KG1 (cell line): ENCODE results near the gene LZTR1.
"Not testable (repeated sequence)": the region's sequence is repeated elsewhere in the genome, so short reads cannot be mapped to it uniquely, and the experiment has no call there.

ENCODE experiments used
- DNase-seq: peaks from one replicate; lab custom pipeline; 2025; lab: John Stamatoyannopoulos, UW

The LZTR1 gene

DNA sequence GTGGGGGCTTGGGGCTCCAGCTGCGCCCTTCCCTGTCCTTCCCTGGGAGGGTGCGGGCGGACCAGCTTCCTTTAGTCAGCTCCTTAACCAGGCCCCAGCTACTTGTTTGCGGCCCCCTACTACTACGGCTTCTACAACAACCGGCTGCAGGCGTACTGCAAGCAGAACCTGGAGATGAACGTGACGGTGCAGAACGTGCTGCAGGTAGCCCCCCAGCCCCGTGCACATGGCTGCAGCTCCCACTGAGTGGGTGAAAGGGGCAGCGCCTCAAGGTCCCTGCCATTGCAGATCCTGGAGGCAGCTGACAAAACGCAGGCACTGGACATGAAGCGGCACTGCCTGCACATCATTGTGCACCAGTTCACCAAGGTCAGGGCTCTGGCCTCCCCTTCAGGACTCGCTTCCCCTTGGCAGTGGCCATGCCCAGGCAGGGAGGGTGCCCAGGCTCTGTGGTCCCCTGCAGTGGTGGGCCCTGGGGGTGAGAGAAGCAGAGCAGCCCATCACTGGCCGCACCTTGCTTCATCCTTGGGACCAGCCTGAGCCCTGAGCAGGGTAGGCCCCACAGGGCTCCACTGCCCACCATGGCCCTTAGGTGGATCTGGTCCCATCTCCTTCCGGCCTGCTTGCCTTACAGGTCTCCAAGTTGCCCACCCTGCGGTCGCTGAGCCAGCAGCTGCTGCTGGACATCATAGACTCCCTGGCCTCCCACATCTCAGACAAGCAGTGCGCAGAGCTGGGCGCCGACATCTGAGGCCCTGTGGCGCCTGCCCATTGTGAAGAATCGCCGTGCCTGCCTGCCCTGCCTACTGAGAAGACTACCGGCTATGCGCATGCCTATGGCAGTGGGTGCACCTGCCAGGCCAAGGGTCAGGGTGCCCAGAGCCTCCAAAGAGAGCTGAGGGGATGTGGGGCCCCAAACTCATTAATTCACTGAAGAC lies 14.8 kb downstream of the LZTR1 start:
- no peak for DNase-seq

DNA sequence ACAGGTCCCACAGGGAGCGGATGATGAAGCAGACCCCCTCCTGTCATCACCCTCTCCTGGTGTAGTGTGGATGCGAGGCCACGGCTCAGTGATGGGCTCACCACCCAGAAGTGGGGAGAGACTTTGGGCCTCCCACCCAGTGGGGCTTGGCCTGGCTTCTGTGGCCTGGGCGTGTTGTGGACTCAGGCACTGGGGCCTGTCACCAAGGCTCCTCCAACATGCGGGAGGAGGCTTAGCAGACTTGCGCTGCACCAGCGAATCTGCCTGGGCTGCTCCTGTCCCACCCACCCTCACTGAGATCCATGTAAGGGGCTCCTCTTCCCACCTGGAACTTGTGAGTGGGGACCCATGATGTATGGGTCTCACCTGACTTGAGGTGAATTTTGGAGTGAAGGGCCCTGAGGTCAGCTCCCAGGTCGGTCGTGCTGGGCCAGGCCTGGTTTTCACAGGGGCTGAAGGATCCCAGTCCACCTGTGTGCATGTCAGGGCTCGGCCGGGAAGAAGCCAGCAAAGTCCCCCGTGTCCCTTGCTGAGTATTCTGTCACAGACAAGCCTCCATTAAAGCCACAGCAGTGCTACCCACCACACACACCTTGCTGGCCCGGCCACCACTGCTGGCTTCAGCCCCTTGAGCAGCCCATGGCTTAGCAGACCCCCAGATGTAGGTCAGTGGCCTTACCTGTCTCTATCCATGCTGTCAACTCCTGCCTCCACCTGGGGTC lies 15.6 kb downstream of the LZTR1 start:
- DNase-seq: no peak

DNA sequence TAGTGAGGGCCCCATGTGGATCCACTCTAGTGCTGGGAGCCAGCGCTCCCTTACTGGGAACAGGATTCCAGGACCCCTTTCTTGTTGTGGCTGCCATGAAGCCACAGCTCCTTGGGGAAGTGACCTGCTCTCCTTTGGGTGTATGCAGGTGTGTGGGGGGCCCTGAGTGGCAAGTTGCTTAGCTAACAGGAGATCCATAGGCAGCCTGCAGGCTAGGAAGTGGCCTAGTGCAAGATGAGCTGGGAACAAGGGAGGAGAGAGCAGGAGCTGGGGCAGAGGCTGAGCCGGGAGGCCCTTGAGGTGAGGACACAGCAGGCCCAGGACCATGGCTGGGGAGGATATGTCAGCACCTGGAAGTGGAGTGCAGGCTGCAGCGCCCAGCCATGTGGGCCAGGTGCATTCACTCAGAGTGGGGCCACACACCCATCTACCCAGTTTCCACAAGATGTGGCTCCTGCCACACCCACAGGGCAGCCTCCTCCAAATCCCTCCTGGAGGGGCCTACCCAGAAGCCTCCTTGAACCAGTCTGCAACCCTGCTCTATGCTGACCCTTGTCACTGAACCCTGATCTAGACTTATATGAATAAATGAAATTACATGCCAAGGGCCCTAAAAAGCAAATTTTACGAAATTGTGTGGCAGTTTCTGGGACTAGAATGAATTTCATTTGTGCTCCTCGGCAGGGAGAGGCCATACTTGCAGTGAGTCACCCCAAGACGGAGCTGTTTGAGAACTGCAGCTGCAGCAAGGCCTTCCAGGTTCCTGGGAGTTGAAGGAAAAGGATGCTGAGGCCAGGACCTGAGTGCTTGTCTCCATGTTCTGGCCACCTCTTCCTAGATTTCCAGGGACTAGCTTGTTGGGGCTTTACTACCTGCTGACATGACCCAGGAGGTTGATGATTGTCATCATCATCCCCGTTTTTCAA lies 16.6 kb downstream of the LZTR1 start:
- no peak for DNase-seq

DNA sequence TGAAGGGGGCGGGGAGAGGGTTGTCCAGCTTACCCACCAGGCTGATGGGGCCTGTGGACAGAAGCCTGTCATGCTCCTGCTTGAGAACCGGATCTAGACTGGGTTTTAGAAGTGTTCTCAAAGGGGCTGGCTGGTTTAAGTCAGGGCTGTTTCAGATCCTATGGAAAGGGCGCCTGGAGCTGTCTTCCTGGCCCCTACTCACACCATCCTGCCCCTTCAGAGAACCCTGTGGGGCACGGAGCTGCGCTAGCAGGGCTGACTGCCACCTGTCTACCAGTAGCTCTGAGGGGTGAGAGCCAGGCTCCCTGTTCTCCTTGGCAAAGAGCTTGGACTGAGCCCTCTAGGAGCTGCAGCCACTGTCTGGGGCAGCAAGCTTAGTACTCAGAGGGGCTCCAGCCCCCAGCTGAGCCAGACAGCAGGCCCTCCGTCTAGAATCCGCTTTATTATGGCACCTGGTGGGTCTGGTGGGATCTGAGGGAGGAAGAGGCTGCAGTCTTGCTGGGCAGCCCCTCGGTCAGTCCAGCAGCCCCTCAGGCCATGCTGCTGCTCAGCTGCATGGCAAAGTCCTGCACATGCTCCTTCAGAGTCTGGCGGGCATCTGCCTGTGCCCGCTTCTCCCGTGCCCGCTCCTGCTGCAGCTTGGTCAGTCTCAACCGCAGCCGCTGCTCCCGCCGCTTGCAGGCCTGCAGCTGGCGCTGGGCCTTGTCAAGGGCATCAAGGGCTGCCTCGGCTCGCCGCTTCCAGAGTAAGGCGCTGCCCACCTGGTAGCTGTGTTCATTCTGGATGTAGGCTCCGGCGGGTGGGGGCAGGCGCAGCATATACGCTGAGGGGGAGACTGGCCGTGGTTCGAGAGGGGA lies 17.5 kb downstream of the LZTR1 start:
- DNase-seq: no peak

DNA sequence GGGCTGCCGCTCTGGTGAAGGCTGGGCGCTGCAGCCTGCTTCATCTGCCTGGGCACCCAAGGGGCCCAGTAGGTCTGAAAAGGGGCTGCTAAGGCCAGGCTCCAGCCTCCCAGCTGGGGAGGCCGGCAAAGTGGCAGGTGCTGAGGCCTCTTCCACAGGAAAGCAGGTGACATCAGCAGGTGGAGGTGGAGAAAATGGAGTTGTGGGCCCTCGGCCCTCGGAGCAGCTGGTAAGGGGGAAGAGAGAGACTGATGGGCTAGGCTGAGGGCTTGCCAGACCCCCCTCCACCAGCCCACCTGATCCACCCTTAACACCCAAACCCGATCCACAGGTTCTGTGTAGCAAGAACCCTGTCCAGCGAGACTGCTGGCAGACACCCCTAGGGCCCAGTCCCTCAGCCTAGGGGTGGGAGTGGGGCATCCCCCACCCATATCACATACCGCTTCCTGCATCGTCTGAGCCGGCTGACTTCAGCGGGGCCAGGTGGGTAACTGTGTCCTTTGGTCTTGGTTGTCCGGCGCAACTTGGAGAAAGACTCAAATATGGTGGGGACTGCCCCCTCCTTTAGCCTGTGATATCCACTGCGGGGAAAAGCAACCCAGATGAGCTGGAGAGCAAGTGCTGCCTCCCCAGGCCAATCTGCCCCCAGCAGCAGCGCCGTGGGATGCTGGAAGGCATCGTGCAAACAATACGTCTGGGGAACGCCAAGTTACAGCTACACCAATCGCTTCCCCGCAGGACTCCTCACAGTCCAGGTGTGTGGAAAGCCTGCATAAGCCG lies 18.3 kb downstream of the LZTR1 start:
- no peak for DNase-seq

DNA sequence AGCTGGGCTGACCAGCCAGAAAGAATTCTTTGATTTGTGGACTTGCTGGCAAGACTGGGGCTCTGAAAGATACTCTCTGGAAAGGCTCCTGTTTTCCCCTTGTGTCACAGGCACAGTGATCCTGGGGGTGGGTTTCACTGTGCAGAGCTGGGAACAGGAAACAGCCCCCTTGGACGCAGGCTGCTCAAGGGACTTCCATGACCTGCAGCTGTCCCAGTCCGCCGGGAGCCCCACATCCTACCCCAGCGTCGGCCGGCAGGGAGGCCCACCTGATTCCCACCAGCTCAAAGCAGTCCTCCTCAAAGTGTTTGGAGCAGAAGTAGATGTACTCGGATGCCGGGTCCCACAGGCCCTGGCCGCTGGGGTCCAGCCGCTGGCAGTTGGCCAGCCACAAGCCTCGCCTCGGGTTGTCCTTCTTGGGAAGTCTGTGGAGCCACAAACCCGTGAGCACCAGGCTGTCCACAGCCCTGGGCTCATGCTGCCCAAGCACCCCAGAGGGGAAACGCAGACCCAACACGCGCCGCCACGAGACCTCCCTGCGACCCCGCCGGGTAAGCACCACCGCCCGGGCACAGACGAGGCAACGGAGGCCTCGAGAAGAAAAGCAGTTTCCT lies 19.0 kb downstream of the LZTR1 start:
- no peak for DNase-seq

DNA sequence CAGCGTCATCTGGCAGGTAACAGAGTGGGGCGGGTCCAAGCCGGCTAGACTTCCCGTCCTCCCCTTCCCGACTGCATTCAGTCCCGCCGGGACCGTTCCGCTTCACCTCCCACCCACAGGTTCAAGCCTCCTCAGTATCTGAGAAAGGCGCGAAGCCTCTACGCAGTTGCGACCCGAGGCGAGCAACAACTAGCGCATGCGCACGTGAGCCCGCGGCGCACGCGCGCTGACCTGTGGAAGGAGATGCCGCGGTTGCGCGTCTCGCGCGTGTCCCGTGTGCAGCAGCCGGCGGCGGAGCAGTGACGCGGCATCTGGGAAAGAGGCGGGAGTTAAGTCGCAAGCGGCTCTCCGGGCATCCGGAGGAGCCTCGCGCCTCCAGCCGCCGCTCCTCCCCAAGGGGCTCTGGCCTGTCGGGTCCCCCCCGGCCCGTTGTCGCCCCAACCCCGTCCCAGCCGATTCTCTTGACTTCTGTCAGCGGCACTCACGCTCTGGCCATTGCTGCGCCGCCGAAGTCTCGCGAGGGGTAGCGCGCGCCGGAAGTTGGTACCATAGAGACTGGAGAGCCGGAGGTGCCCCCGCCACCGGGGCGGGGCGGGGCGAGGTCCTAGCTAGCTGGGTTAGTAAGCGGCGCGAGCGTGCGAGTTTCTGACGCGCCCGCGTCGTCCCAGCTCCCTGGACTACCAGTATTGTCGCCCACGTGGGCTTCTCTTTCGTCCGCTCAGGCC lies 19.7 kb downstream of the LZTR1 start, which contains the start of gene THAP7:
TSS of gene THAP7 (minus strand) at position 518 of the 725 bp plus-strand sequence. CDS start at position 311, 207 bp downstream.
- peak; percentile 92 for DNase-seq

DNA sequence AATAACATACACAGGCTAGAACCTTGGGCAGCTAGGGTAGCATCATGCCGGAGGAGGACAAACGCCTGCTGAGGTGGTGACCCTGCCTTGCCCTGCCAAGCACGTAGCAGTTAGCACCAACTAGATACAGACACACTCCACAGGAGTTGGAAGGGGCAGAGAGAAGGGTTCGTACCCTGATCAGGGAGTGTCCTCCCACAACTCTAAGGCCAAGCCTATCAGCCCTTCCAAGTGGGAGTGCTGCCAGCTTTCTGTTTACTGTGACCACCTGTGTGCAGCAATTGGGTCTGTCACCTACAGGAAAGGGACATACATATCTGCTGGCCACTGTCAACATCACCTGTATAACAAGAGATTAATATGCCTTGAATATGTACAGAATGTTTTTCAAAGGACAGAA lies 21.7 kb downstream of the LZTR1 start:
- no peak for DNase-seq

DNA sequence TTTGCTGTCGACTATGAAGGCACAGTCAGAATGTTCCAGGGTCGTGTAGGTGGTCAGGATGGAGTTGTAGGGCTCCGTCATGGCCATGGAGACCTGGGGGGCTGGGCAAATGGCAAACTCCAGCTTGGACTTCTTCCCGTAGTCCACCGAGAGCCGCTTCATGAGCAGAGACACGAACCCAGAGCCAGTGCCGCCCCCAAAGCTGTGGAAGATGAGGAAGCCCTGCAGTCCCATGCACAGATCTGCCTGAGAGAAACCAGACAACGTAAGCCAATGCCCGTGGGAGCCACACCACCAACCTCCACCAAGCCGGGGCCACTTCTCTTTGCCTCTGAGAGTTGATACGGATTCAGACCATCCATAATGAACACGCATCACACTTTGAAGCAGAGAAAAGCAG lies 27.1 kb downstream of the LZTR1 start:
- not testable (repeated sequence) for DNase-seq

DNA sequence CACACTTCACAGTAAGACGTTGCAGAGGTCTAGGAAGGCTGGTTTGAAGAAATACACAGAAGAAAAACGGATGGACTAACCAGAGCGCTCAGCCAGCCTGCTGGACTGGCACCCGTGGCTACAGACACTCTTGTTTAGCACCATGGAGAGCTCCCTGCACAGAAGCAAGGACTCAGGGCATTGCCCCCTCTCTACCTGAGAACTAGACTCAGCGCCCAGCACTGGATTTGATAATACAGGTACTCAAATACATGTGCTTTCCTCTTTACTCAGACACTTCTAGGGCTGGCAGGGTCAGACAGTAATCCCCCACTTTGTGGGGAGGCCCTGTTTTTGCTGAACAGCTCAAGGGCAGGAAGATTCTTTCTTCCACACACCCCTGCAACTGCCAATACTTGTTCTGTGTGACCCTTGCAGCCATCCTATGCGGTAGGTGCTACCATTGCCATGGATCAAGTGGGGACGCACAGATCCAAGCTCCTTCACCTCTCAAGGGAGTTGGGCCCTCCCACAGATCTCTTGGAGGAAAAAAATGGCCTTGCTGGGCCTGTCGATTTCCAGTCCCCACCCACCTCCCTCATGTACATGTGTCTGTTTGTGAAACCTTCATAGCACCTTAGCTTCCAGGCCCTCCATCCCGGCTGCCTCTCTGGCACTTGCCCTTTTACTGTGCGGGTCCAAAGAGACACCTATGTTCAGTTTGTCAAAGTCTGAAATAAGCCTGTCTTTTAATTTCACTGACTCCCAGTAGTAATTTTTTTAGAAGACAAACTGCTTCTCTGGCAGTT lies 27.7 kb downstream of the LZTR1 start:
- peak; percentile 1 for DNase-seq

DNA sequence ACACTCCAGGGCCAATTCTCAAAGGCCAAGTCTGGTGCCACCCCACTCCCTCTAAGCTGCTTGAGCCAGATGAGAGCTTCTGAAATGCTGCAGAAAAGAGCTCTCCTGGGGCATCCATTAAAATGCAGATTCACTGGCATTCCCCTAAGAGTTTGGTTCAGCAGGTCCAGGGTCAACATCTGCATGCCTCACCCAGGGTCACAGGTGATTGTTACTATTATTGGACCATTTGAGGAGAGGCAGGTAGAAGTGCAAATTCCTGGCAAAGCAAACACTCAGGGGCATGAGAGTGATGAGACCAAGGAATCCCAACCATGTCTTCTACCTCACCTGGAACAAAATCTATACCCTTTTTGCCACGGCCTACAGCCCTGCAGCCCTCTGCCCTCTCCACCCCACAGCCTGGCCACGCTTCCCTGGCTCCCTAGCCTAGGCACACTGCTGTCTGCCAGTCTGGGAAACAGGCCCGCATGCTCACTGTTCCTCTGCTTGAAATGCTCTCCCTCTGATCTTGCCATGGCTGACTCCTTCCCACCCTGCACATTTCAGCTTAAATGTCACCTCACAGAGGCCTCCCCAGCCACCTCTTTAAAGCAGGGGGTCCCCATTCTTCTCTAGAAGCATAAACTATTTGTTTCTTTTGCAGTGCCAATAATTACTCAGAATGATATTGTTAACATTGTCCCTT lies 28.5 kb downstream of the LZTR1 start:
- no peak for DNase-seq

DNA sequence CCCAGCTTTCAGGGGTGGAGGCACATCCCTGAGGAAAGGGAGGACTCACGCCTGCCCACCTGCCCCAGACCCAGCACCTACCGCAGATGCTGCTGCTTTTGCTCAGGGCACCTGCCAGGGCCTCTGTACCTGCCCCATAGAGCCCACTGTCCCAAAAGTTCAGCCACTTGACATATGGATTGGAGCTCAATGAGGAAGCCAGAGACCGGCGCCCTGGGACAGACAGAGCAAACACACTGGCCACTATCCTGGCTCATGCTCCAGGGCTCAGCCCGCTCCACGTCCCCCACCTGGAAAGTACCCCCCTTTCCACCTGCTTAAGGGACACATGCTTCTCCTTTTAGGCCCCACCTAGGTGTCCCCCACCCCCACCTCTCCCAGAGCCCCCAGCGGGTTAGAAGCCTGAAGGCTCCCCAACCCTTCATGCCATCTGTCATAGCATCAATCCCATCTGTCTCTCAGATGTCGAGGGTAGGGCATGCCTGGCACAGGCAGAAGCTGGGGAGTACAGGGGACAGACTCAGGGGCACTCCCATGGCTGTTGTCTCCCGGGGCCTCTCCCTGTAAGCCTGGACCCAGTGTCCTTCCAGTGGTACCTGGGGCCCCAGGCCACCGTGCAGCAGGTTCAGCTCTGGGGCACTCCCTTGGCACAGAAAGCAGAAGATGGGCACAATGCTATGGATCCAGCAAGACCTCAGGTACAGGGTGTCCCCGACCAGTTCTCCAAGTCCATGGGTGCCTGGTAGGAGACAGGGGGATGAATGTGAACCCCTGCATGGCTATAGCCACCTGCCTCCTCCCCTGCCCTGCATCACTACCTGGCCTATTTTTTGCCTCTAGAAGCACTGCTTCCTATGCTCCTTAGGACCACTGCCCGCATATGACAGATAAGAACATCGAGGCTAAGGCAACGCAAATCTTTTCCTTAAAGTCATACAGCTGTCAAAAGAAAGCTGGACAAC lies 30.6 kb downstream of the LZTR1 start:
- DNase-seq: no peak

DNA sequence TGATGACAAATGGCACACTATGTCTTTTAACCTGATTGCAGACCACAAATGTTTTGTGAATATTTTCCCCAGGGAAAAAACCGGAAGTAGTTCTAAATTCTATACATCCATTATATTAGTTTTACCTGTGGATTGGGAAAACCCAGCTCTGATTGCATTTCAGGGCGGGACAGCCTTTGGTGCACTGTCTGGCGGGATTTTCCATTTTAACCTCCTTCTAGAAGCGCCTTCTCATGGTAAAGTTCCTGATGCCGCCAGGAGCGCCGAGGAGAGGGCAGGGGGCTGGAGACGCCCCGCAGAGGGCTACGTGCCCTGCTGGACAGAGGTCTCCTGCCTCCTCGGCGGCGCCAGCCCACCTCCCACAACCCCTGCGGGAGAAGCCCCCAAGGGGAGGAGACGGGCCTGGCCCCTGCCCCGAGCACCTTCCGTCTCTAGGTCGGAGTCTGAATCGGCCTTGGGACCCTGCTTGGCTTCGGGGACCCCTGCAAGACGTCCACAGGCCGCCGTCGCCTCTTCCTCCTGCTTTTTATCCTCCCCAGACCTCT lies 31.6 kb downstream of the LZTR1 start:
- no peak for DNase-seq

DNA sequence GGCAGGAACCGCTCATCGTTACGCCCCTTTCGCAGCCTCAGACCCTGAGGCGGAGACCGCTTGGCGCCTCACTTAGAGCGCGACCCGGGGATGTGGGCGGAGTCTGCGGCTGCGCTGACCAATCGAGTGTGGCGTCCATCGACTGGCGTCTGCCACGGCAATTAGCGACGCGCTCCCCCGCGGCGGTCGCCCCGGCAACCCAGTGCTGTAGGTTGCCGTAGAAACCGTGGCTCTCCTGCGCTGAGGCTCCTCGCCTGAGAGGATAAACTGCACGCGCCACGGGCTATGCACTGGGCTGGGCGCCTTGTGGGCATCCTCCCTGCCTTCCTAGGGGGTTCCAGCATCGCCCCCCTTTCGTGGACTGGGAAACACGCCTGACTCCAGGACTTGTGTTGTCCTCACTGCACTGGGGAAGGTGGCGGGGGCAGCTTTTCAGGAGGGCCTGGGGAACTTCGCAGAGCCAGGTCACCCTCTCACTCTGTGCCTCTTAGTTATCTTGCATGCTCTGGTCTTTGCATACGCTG lies 32.2 kb downstream of the LZTR1 start:
- DNase-seq: peak; percentile 21

DNA sequence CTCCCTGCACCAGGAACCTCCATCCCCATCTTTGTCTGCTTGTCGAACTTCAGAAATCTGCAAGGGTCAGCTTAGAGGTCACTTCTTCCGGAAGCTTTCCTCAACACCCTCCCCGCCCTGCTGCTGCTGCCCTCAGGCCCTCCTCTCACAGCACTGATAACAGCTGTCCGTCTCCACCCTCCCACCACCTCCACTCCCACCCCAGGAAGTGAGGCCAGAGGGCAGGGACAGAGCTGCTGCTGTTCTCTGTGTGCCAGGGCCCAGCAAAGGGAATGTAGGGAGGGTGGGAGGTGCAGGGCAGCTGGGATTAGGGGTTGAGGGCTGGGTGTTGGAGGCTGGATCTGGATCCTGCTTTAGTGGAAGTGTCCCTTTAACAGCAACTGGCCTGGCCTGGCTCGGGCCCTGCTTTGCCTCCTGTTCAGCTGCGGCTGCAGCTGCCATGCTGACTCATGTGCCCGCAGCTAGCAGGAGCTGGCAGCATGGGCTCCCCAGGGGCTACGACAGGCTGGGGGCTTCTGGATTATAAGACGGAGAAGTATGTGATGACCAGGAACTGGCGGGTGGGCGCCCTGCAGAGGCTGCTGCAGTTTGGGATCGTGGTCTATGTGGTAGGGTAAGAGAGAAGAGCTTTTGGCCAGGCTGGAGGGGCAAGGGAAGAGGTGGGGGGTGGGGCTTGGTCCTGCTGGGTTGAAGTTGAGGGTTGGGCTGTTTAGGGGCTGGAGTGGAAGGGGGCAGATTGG lies 32.8 kb downstream of the LZTR1 start, which contains the start of gene P2RX6:
TSS of gene P2RX6 (plus strand) at position 440 of the 740 bp plus-strand sequence. CDS start at position 450, 10 bp downstream.
- no peak for DNase-seq
